NCI-H2029 (cell line): Measurements from ENCODE around the gene CCNYL1.

Experiments used
- DNase-seq: peaks from one replicate; lab custom pipeline; 2025; lab: John Stamatoyannopoulos, UW

CCNYL1 gene

GRCh38 chr2:207791579-207792243, 80.3 kb downstream of the CCNYL1 start:
- no peak for DNase-seq

DNA sequence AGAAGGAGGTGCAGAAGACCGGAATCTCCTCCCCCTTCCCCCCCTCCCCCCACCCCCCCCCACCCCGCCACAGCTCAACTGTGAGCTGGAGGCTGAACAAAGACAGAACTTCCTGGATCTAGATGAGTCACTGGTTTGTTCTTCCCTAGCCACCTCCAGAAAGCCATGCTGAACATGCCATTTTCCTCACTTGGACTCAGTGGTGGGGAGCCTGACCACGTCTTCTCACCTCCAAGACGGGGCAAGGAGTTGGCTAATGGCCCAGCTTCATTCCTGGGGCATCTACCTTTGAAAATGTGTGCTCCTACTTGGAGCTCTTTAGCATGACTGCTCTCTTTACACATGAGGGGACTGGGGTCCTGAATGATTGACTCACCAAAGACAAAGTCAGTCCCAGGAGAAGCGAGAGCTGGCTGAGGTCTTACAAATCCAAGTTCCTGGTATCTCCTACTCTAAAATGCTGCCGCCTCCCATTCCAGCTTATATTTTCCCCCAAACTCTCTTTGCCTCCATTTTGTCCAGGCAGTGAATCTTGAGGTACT, 80.9 kb downstream of the CCNYL1 start:
- DNase-seq: no peak

DNA sequence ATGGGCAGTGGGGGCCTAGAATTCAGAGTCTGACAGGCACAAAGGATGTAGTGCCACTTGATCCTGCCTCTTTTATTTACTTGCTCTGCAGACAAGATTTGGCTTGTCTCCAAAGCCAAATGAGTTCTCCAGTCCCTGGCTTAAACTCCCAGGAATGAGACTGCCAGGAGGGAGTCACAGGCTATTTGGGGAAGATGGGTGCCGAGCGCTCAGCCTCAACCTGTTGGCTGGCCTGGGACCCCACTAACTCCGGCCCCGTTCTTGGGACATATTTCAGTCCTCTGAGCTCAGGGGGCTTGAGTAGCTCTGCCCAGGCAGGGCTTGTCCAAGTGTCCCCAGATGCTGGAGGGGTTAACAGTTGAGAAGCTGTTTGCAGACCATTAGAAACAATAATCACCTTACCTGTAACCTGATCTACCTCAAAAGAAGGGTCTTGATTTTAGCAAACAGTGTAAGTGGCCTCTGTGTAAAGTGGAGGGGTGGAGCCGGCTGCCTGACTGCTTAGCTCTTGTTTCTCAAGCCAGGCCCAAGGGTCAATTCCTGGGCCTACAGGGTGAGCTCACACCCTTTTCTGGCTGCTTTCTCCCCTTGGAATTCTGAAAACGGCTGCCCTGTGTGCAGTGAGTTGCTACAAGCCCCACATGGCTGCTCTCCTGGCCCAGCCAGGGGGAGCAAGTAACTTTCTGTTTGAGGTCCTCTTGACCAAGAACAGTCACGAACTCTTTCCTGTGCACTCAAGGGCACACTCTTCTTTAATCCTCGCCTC, 85.3 kb downstream of the CCNYL1 start:
- peak; percentile 84 for DNase-seq

- no peak for DNase-seq
Observed at GRCh38 chr2:207801259-207801658, 89.8 kb downstream of the CCNYL1 start.

GRCh38 chr2:207802650-207803049, 91.2 kb downstream of the CCNYL1 start:
- no peak for DNase-seq
